GM21526 (cell line): Measurements from ENCODE around the gene COL5A2.

Experiments used
- ATAC-seq: cut with Tn5 transposase; IDR thresholded peaks from one replicate; pipeline ENCODE4 v1.9.1; 2021; ENCODE audit warnings: moderate library complexity; ENCODE audit not compliant: unreplicated experiment, low FRiP score

Gene COL5A2

DNA sequence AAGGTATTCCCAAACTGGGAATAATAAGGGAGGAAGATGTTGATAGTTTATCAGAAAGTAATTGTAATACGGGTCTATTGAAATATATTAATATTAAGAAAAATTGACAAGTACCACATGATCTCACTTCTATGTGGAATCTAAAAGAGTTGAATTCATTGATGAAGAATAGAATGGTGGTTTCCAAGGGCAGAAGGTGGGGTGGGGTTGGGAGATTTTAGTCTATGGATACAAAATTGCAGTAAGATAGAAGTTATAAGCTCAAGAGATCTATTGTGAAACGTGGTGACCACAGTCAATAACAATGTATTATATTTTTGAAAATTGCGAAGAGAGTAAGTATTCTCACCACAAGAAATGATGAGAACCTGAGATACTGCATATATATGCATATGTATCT lies 166.5 kb downstream of the COL5A2 start:
- ATAC-seq = no peak

DNA sequence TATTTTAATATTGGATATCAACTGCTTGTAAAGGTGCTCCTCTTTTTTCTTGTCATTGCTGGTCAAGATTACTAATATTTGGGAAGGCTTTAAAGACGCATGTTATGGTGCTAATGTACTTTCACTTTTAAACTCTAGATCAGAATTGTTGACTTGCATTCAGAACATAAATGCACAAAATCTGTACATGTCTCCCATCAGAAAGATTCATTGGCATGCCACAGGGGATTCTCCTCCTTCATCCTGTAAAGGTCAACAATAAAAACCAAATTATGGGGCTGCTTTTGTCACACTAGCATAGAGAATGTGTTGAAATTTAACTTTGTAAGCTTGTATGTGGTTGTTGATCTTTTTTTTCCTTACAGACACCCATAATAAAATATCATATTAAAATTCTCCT lies 167.2 kb downstream of the COL5A2 start:
- ATAC-seq = no peak

DNA sequence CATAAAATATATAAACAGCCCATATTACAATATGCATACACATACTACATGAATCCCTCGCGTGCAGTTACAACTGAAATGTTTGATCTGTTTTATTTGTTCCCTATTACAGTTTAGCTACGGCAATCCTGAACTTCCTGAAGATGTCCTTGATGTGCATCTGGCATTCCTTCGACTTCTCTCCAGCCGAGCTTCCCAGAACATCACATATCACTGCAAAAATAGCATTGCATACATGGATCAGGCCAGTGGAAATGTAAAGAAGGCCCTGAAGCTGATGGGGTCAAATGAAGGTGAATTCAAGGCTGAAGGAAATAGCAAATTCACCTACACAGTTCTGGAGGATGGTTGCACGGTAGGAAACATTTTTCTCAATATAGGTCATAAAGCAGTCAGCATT lies 169.0 kb downstream of the COL5A2 start:
- ATAC-seq = no peak

DNA sequence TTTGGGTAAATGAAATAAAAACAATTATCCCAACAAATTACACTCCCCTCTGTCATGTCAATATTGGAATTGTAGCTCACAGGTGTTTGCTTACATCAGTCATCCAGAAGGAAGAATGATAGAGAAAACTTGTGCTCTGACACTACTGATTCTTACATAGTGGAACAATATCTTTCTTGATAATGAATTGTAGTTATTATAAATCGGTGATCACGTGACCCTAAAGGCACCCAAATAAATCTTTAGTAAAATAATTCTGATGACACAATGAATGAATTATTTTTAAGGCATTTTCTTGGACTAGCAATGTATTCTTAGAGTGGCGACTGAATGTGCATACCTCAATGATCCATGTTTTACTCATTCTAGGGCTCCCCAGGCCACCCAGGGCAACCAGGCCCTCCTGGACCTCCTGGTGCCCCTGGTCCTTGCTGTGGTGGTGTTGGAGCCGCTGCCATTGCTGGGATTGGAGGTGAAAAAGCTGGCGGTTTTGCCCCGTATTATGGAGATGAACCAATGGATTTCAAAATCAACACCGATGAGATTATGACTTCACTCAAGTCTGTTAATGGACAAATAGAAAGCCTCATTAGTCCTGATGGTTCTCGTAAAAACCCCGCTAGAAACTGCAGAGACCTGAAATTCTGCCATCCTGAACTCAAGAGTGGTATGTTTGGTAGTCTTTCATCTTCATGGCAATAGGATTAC lies 170.9 kb downstream of the COL5A2 start:
- ATAC-seq = no peak

- no peak for ATAC-seq
Measured at GRCh38 chr2:189002079-189002478, 177.5 kb downstream of the COL5A2 start.

DNA sequence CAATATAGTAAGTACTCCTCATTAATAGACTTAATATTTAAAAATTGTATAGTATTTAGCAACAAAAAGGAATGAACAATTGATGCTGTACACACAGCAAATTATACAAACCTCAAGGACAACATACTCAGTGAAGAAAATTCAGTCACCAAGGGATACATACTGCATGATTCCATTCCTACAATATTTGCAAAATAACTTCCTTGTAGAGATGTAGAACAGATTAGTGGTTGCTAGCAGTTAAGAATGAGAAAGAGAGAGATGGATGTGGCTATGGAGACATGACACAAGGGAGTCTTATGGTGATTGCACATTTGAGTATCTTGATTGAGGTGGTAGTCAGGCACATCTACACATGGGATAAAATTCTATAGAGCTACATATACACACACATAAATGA lies 179.3 kb downstream of the COL5A2 start:
- no peak for ATAC-seq

- ATAC-seq = no peak
Measured at GRCh38 chr2:188997263-188997662, 182.3 kb downstream of the COL5A2 start.

GRCh38 chr2:188993247-188993646 lies 186.3 kb downstream of the COL5A2 start:
- no peak for ATAC-seq

DNA sequence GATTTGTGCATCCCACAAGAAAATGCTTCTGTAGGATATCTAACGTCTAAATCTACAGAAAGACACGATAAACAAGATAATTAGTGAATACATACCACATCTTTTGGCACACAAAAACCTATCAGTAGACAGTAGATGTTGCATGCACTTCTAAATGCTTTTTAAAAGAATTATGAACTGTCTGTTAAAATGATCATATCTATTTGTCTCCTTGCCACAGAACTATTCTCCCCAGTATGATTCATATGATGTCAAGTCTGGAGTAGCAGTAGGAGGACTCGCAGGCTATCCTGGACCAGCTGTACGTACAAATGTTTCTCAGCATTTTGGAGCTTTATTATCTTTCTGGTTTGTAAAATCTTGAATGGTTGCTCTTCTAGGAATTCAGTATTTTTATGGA lies 192.7 kb downstream of the COL5A2 start:
- no peak for ATAC-seq

DNA sequence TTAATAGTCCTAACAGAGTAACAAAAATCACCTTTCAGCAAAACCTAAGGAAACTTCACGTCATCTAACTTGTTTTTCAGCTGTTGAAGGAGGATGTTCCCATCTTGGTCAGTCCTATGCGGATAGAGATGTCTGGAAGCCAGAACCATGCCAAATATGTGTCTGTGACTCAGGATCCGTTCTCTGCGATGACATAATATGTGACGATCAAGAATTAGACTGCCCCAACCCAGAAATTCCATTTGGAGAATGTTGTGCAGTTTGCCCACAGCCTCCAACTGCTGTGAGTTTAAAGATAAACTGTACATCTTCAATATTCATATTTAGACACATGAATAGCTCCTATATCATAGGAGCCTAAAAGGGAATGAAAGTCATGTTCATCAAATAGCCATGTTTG lies 194.9 kb downstream of the COL5A2 start:
- no peak for ATAC-seq

DNA sequence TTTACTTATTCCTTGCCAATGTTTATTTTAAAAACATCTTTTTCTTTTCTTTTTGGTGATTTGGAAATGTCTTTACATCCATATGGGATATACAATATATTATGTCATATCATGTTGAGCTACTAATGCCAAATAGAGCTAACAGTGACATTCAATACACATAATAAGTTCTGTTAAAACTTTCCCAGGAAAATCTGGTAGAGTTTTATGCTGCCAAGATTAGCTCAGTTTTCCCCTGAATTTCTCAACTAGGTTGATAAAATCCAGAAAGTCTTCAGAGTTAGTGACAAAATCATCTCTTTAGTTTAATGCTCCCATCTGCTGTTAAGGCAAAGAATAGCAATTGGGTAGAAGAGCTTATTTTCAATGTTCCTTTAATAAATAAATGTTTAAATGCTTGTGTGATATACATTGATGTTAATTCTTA lies 195.5 kb downstream of the COL5A2 start:
- ATAC-seq = no peak

DNA sequence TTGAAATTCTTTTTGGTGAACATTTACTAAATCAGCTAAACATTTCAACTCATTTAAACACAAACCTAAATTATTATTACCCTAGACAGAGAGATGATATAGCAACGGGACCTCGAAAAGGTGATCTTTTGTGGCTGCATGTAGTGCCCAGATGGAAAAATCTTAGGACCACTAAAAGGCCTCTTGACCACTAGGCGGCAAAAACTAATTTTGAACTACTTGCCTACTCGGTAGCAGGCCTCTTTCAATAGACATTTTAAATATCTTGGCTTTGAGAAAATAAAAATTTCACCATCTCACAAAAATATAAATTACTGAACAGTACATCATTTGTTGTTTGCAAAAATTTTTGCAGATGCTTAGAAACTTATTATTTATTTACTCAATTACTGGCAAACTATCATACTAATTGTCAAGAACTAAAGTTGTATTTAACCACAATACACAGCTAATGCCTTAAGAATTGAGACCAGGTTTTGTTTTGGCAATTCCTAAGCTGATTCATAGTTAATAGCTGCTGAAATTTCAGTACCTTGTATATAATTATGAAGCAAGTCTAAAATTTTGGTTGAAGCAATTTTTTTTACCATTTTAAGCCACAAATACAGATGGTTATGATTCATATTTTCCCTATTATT lies 196.0 kb downstream of the COL5A2 start:
- ATAC-seq = no peak
